ENCODE measurements around the gene TEX261.

DNA sequence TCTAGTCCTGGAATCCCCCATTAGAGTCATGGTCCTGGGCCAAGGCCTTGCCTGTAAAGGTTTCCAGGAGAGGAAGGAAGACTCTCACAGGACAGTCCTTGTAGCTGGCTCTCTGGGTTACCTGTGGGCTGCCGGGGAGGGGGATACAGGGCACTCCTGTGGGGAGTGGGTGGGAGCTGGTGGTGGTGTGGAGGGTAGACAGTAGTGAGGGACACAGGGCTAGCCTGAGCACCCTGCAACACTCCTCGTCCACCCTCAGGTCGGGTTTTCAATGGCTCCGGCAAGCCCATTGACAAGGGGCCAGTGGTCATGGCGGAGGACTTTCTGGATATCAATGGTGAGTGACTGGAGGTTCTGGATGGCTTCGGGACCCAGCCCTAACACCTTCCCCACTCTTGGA is 35.9 kb downstream of the TEX261 start:
- TF ChIP-seq, protein P1, sequence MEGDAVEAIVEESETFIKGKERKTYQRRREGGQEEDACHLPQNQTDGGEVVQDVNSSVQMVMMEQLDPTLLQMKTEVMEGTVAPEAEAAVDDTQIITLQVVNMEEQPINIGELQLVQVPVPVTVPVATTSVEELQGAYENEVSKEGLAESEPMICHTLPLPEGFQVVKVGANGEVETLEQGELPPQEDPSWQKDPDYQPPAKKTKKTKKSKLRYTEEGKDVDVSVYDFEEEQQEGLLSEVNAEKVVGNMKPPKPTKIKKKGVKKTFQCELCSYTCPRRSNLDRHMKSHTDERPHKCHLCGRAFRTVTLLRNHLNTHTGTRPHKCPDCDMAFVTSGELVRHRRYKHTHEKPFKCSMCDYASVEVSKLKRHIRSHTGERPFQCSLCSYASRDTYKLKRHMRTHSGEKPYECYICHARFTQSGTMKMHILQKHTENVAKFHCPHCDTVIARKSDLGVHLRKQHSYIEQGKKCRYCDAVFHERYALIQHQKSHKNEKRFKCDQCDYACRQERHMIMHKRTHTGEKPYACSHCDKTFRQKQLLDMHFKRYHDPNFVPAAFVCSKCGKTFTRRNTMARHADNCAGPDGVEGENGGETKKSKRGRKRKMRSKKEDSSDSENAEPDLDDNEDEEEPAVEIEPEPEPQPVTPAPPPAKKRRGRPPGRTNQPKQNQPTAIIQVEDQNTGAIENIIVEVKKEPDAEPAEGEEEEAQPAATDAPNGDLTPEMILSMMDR (IDR thresholded peaks at IDR 0.05), result no peak
- TF ChIP-seq POLR2A (IDR thresholded peaks at IDR 0.05), result no peak
